Activated naive CD8-positive, alpha-beta T cell (primary cell): ENCODE results near the gene RFPL2.

Experiments used
- H3K27ac Mint-ChIP-seq: one replicate; pipeline ENCODE4 v1.8.0; 2021; ENCODE audit warnings: mixed read lengths
- H3K27me3 Mint-ChIP-seq: one replicate; pipeline ENCODE4 v1.8.0; 2021; ENCODE audit warnings: mixed read lengths
- H3K36me3 Mint-ChIP-seq: one replicate; pipeline ENCODE4 v1.8.0; 2021; ENCODE audit warnings: mixed read lengths
- H3K4me1 Mint-ChIP-seq: one replicate; pipeline ENCODE4 v1.8.0; 2021; ENCODE audit warnings: low read depth, mixed read lengths
- H3K4me3 Mint-ChIP-seq: one replicate; pipeline ENCODE4 v1.8.0; 2021; ENCODE audit warnings: mild to moderate bottlenecking, mixed read lengths
- H3K9me3 Mint-ChIP-seq: one replicate; pipeline ENCODE4 v1.8.0; 2021; ENCODE audit warnings: low read depth, mixed read lengths

RFPL2 gene

GRCh38 chr22:32217465-32217864 is 12.6 kb upstream of the RFPL2 start:
- H3K27ac Mint-ChIP-seq: no peak overlapping the region

GRCh38 chr22:32216911-32217310 is 12.0 kb upstream of the RFPL2 start:
- H3K27ac Mint-ChIP-seq: no peak overlapping the region
- H3K4me1 Mint-ChIP-seq: no peaks in the 10 kb centered on the region
- peaks cover 7% of the 10 kb centered on the region for H3K27me3 Mint-ChIP-seq
- no peaks in the 10 kb centered on the region for H3K9me3 Mint-ChIP-seq
- H3K4me3 Mint-ChIP-seq: no peak overlapping the region
- H3K36me3 Mint-ChIP-seq: no peaks in the 10 kb centered on the region

More at GRCh38 chr22:32217465-32217864, 12.6 kb upstream of the RFPL2 start:
- H3K27me3 Mint-ChIP-seq: peaks cover 7% of the 10 kb centered on the region
- H3K4me3 Mint-ChIP-seq: no peak overlapping the region
- H3K4me1 Mint-ChIP-seq: no peaks in the 10 kb centered on the region
- H3K36me3 Mint-ChIP-seq: no peaks in the 10 kb centered on the region
- no peaks in the 10 kb centered on the region for H3K9me3 Mint-ChIP-seq

GRCh38 chr22:32211011-32211410 is 6.1 kb upstream of the RFPL2 start:
- H3K9me3 Mint-ChIP-seq: no peaks in the 10 kb centered on the region
- no peak overlapping the region for H3K27ac Mint-ChIP-seq
- H3K36me3 Mint-ChIP-seq: no peaks in the 10 kb centered on the region
- peaks cover 5% of the 10 kb centered on the region for H3K4me1 Mint-ChIP-seq
- H3K27me3 Mint-ChIP-seq: peaks cover 5% of the 10 kb centered on the region
- H3K4me3 Mint-ChIP-seq: no peak overlapping the region

- Mint-ChIP-seq H3K4me3 (no peak overlapping the region), H3K27me3 (peaks cover 7% of the 10 kb centered on the region), H3K36me3 (no peaks in the 10 kb centered on the region), H3K4me1 (peaks cover 17% of the 10 kb centered on the region), H3K9me3 (no peaks in the 10 kb centered on the region), H3K27ac (no peak overlapping the region)
Observed at GRCh38 chr22:32208681-32209080, 3.8 kb upstream of the RFPL2 start.

GRCh38 chr22:32207971-32208480 is 3.2 kb upstream of the RFPL2 start:
- Mint-ChIP-seq H3K27me3 (peaks cover 6% of the 10 kb centered on the region), H3K4me3 (no peak overlapping the region), H3K27ac (no peak overlapping the region), H3K4me1 (peaks cover 24% of the 10 kb centered on the region), H3K9me3 (no peaks in the 10 kb centered on the region), H3K36me3 (no peaks in the 10 kb centered on the region)

GRCh38 chr22:32206774-32207758 is 2.2 kb upstream of the RFPL2 start:
- Mint-ChIP-seq H3K9me3 (no peaks in the 10 kb centered on the region), H3K27me3 (peaks cover 5% of the 10 kb centered on the region), H3K4me3 (no peak overlapping the region), H3K27ac (no peak overlapping the region), H3K36me3 (no peaks in the 10 kb centered on the region), H3K4me1 (peaks cover 33% of the 10 kb centered on the region)

GRCh38 chr22:32205974-32206773 is 1.3 kb upstream of the RFPL2 start:
- no peaks in the 10 kb centered on the region for H3K36me3 Mint-ChIP-seq
- H3K4me3 Mint-ChIP-seq: no peak overlapping the region
- no peak overlapping the region for H3K27ac Mint-ChIP-seq
- H3K9me3 Mint-ChIP-seq: no peaks in the 10 kb centered on the region
- peaks cover 39% of the 10 kb centered on the region for H3K4me1 Mint-ChIP-seq
- peaks cover 5% of the 10 kb centered on the region for H3K27me3 Mint-ChIP-seq

- H3K27ac Mint-ChIP-seq: no peak overlapping the region
- H3K4me1 Mint-ChIP-seq: peaks cover 46% of the 10 kb centered on the region
- no peaks in the 10 kb centered on the region for H3K9me3 Mint-ChIP-seq
- peaks cover 5% of the 10 kb centered on the region for H3K27me3 Mint-ChIP-seq
- no peaks in the 10 kb centered on the region for H3K36me3 Mint-ChIP-seq
- H3K4me3 Mint-ChIP-seq: peak overlapping the region; percentile 84
Observed at GRCh38 chr22:32204040-32204855, 625 bp downstream of the RFPL2 start.

- Mint-ChIP-seq H3K4me1 (peaks cover 46% of the 10 kb centered on the region), H3K27ac (no peak overlapping the region), H3K27me3 (peaks cover 5% of the 10 kb centered on the region), H3K4me3 (peak overlapping the region; percentile 84), H3K36me3 (no peaks in the 10 kb centered on the region), H3K9me3 (no peaks in the 10 kb centered on the region)
Observed at GRCh38 chr22:32203181-32204039, 1.5 kb downstream of the RFPL2 start.

- no peaks in the 10 kb centered on the region for H3K9me3 Mint-ChIP-seq
- no peaks in the 10 kb centered on the region for H3K36me3 Mint-ChIP-seq
- H3K27me3 Mint-ChIP-seq: peaks cover 5% of the 10 kb centered on the region
- peaks cover 46% of the 10 kb centered on the region for H3K4me1 Mint-ChIP-seq
- peak overlapping the region; percentile 84 for H3K4me3 Mint-ChIP-seq
- no peak overlapping the region for H3K27ac Mint-ChIP-seq
Observed at GRCh38 chr22:32202539-32203180, 2.2 kb downstream of the RFPL2 start.

GRCh38 chr22:32202161-32202538 is 2.7 kb downstream of the RFPL2 start:
- H3K4me1 Mint-ChIP-seq: peaks cover 46% of the 10 kb centered on the region
- no peak overlapping the region for H3K27ac Mint-ChIP-seq
- H3K9me3 Mint-ChIP-seq: no peaks in the 10 kb centered on the region
- peaks cover 5% of the 10 kb centered on the region for H3K27me3 Mint-ChIP-seq
- H3K36me3 Mint-ChIP-seq: no peaks in the 10 kb centered on the region
- peak overlapping the region; percentile 84 for H3K4me3 Mint-ChIP-seq

GRCh38 chr22:32200752-32201151 is 4.1 kb downstream of the RFPL2 start:
- Mint-ChIP-seq H3K4me3 (no peak overlapping the region), H3K27me3 (peaks cover 5% of the 10 kb centered on the region), H3K27ac (no peak overlapping the region), H3K4me1 (peaks cover 39% of the 10 kb centered on the region), H3K9me3 (no peaks in the 10 kb centered on the region), H3K36me3 (no peaks in the 10 kb centered on the region)

GRCh38 chr22:32199961-32200360 is 4.9 kb downstream of the RFPL2 start:
- no peak overlapping the region for H3K27ac Mint-ChIP-seq
- H3K4me1 Mint-ChIP-seq: peaks cover 38% of the 10 kb centered on the region
- no peaks in the 10 kb centered on the region for H3K36me3 Mint-ChIP-seq
- H3K9me3 Mint-ChIP-seq: no peaks in the 10 kb centered on the region
- H3K4me3 Mint-ChIP-seq: no peak overlapping the region
- peaks cover 5% of the 10 kb centered on the region for H3K27me3 Mint-ChIP-seq
